ENCODE results near the gene ZCCHC14.
A peak's percentile ranks its signal among the peaks of the same experiment; 100 is the strongest.

The ZCCHC14 gene

GRCh38 chr16:87492721-87493607, at the start of gene ZCCHC14:
Gene ZCCHC14 (minus strand): TSS chr16:87493024. CDS start chr16:87492238, 786 bp downstream.
- DNase-seq, result peak; percentile 86 to 87

- no peak for DNase-seq
These were observed 49.0 kb upstream of the ZCCHC14 start for GRCh38 chr16:87541872-87542234.

- DNase-seq, result no peak
These were observed 48.5 kb upstream of the ZCCHC14 start for GRCh38 chr16:87541147-87541871.

GRCh38 chr16:87540897-87541146, 48.0 kb upstream of the ZCCHC14 start:
- DNase-seq, result no peak

- DNase-seq, result no peak
These were observed 47.5 kb upstream of the ZCCHC14 start for GRCh38 chr16:87540072-87540896.

- DNase-seq, result no peak
These were observed 46.3 kb upstream of the ZCCHC14 start for GRCh38 chr16:87539113-87539512.

- DNase-seq, result no peak
These were observed 45.8 kb upstream of the ZCCHC14 start for GRCh38 chr16:87538594-87538993.

GRCh38 chr16:87538160-87538559, 45.3 kb upstream of the ZCCHC14 start:
- no peak for DNase-seq

- no peak for DNase-seq
These were observed 43.9 kb upstream of the ZCCHC14 start for GRCh38 chr16:87536795-87537142.

- no peak for DNase-seq
These were observed 43.3 kb upstream of the ZCCHC14 start for GRCh38 chr16:87535855-87536794.

- no peak for DNase-seq
These were observed 42.6 kb upstream of the ZCCHC14 start for GRCh38 chr16:87535457-87535854.

- DNase-seq, result no peak
These were observed 41.9 kb upstream of the ZCCHC14 start for GRCh38 chr16:87534751-87535150.

GRCh38 chr16:87534030-87534653, 41.3 kb upstream of the ZCCHC14 start:
- no peak for DNase-seq

GRCh38 chr16:87533061-87533460, 40.2 kb upstream of the ZCCHC14 start:
- no peak for DNase-seq

- DNase-seq, result no peak
These were observed 38.6 kb upstream of the ZCCHC14 start for GRCh38 chr16:87531418-87531817.

GRCh38 chr16:87528690-87529579, 36.1 kb upstream of the ZCCHC14 start:
- no peak for DNase-seq

GRCh38 chr16:87527055-87527724, 34.4 kb upstream of the ZCCHC14 start:
- DNase-seq, result no peak

GRCh38 chr16:87526238-87526947, 33.6 kb upstream of the ZCCHC14 start:
- DNase-seq, result no peak

- DNase-seq, result no peak
These were observed 32.5 kb upstream of the ZCCHC14 start for GRCh38 chr16:87525352-87525751.

GRCh38 chr16:87524407-87524806, 31.6 kb upstream of the ZCCHC14 start:
- DNase-seq, result no peak

Data from AML-193 (cell line).